ENCODE data around the gene ULBP3.

GRCh38 chr6:150112233-150112632 is 43.3 kb upstream of the ULBP3 start:
- TF ChIP-seq, protein P1, sequence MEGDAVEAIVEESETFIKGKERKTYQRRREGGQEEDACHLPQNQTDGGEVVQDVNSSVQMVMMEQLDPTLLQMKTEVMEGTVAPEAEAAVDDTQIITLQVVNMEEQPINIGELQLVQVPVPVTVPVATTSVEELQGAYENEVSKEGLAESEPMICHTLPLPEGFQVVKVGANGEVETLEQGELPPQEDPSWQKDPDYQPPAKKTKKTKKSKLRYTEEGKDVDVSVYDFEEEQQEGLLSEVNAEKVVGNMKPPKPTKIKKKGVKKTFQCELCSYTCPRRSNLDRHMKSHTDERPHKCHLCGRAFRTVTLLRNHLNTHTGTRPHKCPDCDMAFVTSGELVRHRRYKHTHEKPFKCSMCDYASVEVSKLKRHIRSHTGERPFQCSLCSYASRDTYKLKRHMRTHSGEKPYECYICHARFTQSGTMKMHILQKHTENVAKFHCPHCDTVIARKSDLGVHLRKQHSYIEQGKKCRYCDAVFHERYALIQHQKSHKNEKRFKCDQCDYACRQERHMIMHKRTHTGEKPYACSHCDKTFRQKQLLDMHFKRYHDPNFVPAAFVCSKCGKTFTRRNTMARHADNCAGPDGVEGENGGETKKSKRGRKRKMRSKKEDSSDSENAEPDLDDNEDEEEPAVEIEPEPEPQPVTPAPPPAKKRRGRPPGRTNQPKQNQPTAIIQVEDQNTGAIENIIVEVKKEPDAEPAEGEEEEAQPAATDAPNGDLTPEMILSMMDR (conservative IDR thresholded peaks at IDR 0.05 in 1 of 2, IDR thresholded peaks at IDR 0.05 in 1 of 2; ENCODE audit: low read depth in 1 of 2, low read length in 2 of 2), result no peak
- TF ChIP-seq EZH2 (IDR thresholded peaks at IDR 0.05; ENCODE audit: low read length, missing control alignments), result no peak
